ENCODE results near the gene PTK6. TPM values are rescaled to one million over a fixed set of nuclear protein-coding genes. Genes with fewer than 3 reads are reported as not detected.

Gene PTK6
- total and polyA plus RNA-seq, 2 of the 13 experiments (the other 11 are each of a cell fraction or from before 2014, with no cell fraction given) = 0.08 TPM; not detected in 1

- peak; percentile 42; the same call in 1 of the 2 replicates for TF ChIP-seq HES4 (CRISPR knock-in tag; IDR thresholded peaks at IDR 0.05; ENCODE audit: borderline replicate concordance)
- peak; percentile 73; the same call in 1 of the 2 replicates for TF ChIP-seq KDM5B (CRISPR knock-in tag; IDR thresholded peaks at IDR 0.05; ENCODE audit: borderline replicate concordance)
- TF ChIP-seq GATA4 (IDR thresholded peaks at IDR 0.05; ENCODE audit: borderline replicate concordance, low read depth) = no peak
- no peak for TF ChIP-seq ZNF282 (IDR thresholded peaks at IDR 0.05; ENCODE audit: partially characterized antibody)
- TF ChIP-seq HNRNPL (IDR thresholded peaks at IDR 0.05; ENCODE audit: low read depth, low read length) = peak; percentile 72; the same call in 1 of the 2 replicates
- TF ChIP-seq ZNF777 (CRISPR knock-in tag; IDR thresholded peaks at IDR 0.05) = 0 out of 2 replicates have a peak, but pooled peaks have one; percentile 46
- no peak for TF ChIP-seq ZMYM3 (CRISPR knock-in tag; IDR thresholded peaks at IDR 0.05)
- TF ChIP-seq ZNF10 (CRISPR knock-in tag; IDR thresholded peaks at IDR 0.05; ENCODE audit: borderline replicate concordance, low read depth) = no peak
- TF ChIP-seq CAMTA2 (CRISPR knock-in tag; IDR thresholded peaks at IDR 0.05; ENCODE audit: borderline replicate concordance) = no peak
- TF ChIP-seq FIP1L1 (IDR thresholded peaks at IDR 0.05; ENCODE audit: borderline replicate concordance, insufficient read depth, low read depth, low read length) = no peak
- TF ChIP-seq AGO1 (IDR thresholded peaks at IDR 0.05; ENCODE audit: low read depth, low read length, poor library complexity, severe bottlenecking) = no peak
- TF ChIP-seq RFXAP (CRISPR knock-in tag; IDR thresholded peaks at IDR 0.05; ENCODE audit: borderline replicate concordance) = 0 out of 2 replicates have a peak, but pooled peaks have one; percentile 28
- no peak for TF ChIP-seq SOX13 (IDR thresholded peaks at IDR 0.05)
- TF ChIP-seq SOX13 (CRISPR knock-in tag; conservative IDR thresholded peaks at IDR 0.05 in 1 of 2, IDR thresholded peaks at IDR 0.05 in 1 of 2) = no peak
- TF ChIP-seq HOXA9 (CRISPR knock-in tag; IDR thresholded peaks at IDR 0.05; ENCODE audit: borderline replicate concordance) = no peak
- no peak; the same call in 1 of the 2 replicates for TF ChIP-seq FOXJ3 (CRISPR knock-in tag; IDR thresholded peaks at IDR 0.05; ENCODE audit: borderline replicate concordance)
- TF ChIP-seq, protein P1, sequence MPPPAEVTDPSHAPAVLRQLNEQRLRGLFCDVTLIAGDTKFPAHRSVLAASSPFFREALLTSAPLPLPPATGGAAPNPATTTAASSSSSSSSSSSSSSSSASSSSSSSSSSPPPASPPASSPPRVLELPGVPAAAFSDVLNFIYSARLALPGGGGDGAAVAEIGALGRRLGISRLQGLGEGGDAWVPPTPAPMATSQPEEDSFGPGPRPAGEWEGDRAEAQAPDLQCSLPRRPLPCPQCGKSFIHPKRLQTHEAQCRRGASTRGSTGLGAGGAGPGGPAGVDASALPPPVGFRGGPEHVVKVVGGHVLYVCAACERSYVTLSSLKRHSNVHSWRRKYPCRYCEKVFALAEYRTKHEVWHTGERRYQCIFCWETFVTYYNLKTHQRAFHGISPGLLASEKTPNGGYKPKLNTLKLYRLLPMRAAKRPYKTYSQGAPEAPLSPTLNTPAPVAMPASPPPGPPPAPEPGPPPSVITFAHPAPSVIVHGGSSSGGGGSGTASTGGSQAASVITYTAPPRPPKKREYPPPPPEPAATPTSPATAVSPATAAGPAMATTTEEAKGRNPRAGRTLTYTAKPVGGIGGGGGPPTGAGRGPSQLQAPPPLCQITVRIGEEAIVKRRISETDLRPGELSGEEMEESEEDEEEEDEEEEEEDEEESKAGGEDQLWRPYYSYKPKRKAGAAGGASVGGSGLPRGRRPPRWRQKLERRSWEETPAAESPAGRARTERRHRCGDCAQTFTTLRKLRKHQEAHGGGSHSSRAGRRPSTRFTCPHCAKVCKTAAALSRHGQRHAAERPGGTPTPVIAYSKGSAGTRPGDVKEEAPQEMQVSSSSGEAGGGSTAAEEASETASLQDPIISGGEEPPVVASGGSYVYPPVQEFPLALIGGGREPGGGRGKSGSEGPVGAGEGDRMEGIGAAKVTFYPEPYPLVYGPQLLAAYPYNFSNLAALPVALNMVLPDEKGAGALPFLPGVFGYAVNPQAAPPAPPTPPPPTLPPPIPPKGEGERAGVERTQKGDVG (CRISPR knock-in tag; IDR thresholded peaks at IDR 0.05; ENCODE audit: borderline replicate concordance) = no peak
- TF ChIP-seq, protein P2, sequence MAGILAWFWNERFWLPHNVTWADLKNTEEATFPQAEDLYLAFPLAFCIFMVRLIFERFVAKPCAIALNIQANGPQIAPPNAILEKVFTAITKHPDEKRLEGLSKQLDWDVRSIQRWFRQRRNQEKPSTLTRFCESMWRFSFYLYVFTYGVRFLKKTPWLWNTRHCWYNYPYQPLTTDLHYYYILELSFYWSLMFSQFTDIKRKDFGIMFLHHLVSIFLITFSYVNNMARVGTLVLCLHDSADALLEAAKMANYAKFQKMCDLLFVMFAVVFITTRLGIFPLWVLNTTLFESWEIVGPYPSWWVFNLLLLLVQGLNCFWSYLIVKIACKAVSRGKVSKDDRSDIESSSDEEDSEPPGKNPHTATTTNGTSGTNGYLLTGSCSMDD (CRISPR knock-in tag; IDR thresholded peaks at IDR 0.05) = no peak
- TF ChIP-seq NFRKB (IDR thresholded peaks at IDR 0.05) = no peak
- TF ChIP-seq GPN1 (CRISPR knock-in tag; IDR thresholded peaks at IDR 0.05; ENCODE audit: borderline replicate concordance) = no peak
These were observed 40.2 kb upstream of the PTK6 start (continued) for GRCh38 chr20:63577317-63577894.

Data from HepG2 (cell line).